NCI-H1092 (cell line): Measurements from ENCODE around the gene PRELID3B.
"Not testable (repeated sequence)": the region's sequence is repeated elsewhere in the genome, so short reads cannot be mapped to it uniquely, and the experiment has no call there.

Experiments used
- DNase-seq: peaks from one replicate; lab custom pipeline; 2025; lab: John Stamatoyannopoulos, UW

The PRELID3B gene

GRCh38 chr20:59025511-59025910, 17.1 kb downstream of the PRELID3B start:
- DNase-seq = no peak

GRCh38 chr20:59025086-59025485, 17.5 kb downstream of the PRELID3B start:
- no peak for DNase-seq

DNA sequence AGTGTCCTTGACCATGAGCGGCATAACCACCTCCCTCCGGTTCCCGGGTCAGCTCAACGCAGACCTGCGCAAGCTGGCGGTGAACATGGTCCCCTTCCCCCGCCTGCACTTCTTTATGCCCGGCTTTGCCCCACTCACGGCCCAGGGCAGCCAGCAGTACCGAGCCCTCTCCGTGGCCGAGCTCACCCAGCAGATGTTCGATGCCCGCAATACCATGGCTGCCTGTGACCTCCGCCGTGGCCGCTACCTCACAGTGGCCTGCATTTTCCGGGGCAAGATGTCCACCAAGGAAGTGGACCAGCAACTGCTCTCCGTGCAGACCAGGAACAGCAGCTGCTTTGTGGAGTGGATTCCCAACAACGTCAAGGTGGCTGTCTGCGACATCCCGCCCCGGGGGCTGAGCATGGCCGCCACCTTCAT, 18.5 kb downstream of the PRELID3B start:
- DNase-seq = no peak

- DNase-seq = no peak
These were observed 19.0 kb downstream of the PRELID3B start for GRCh38 chr20:59023616-59024015.

GRCh38 chr20:59022754-59023153, 19.8 kb downstream of the PRELID3B start:
- DNase-seq = no peak

DNA sequence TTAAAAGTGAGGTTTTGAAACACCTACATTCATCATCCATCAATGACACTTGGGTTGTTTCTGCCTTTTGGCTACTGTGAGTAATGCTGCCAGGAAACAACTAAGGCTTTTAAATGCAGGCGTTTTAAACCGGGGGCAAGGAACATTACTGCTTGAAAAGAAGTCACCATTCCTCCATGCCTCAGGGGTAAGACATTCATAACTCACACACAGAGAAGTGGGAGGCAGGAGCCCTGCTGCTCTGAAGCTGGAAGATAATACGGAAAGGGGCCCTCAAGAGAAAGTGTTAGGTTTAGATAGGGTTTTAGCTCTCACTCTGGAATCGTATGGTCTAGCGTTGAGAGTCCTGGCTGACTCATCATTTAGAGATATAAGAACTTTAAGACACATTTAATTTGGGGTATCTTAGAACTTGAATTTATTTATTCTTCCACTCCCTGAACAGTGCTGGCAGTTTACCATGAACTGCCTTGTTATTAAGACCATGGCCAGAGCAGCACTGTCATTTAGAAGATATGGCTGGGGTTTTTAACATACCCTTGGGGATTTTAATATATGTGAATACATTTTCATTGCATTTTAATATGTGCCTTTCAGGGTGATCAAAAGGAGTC, 21.5 kb downstream of the PRELID3B start:
- DNase-seq = no peak

- DNase-seq = no peak
These were observed 23.4 kb downstream of the PRELID3B start, which contains the start of gene TUBB1 for GRCh38 chr20:59019217-59019616. Gene TUBB1, plus strand, starts transcription at chr20:59019429. Its CDS starts 94 bp downstream, at chr20:59019523.

GRCh38 chr20:59018817-59019216, 23.8 kb downstream of the PRELID3B start:
- no peak for DNase-seq

GRCh38 chr20:59017493-59018231, 24.9 kb downstream of the PRELID3B start:
- DNase-seq = no peak

DNA sequence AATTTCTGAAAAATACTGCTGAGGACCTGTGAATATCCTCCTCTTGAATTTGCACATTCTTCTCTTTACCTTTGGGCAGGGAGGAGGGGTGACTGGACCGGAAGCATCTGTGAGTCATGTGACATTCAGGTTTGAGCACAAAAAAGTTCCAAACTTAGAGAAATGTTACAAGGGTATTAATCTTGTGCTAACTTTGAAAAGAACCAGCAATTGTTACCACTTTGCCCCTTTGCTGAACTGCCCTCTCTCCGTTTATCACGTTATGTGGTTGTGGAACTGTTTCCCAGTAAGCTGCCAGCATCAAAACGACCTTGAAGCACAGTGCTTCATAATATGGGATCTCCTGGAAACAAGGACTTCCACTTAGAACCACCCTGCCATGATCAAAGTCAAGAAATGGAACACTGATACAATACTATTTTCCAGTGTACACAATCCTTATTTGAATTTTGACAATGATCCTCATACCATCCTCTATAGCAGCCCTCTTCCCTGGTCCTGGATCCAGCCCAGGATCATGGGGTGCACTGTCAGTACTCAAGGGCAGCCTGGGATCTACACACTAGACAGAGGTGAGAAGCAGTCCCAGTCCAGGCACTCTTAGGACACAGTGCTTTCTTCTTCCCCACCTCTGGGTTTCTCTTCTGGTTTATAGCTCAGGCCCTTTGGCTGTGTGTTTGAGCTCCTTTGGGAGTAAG, 25.6 kb downstream of the PRELID3B start:
- DNase-seq = no peak

- no peak for DNase-seq
These were observed 26.5 kb downstream of the PRELID3B start for GRCh38 chr20:59015812-59016711.

DNA sequence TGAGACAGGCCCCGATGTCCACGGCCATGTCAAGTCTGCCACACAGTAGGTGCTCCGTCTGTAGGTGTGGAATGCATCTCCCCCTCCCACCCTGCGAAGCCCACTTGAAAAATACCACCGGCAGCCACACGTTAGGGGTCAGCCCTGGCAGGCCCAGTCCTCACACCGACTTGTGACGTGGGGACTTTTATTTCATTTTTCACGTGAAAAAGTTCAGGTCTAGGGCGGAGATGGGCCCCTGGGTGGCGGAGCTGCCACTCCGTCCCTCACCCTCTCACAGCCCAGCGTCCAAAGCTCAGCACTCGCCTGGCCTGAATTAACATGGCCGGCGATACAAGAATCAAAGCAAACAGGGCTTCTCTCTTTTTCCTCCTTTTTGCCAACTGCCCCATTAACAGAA, 27.2 kb downstream of the PRELID3B start:
- no peak for DNase-seq

GRCh38 chr20:59014680-59015389, 27.8 kb downstream of the PRELID3B start:
- DNase-seq = no peak

GRCh38 chr20:59013959-59014608, 28.5 kb downstream of the PRELID3B start:
- no peak for DNase-seq

DNA sequence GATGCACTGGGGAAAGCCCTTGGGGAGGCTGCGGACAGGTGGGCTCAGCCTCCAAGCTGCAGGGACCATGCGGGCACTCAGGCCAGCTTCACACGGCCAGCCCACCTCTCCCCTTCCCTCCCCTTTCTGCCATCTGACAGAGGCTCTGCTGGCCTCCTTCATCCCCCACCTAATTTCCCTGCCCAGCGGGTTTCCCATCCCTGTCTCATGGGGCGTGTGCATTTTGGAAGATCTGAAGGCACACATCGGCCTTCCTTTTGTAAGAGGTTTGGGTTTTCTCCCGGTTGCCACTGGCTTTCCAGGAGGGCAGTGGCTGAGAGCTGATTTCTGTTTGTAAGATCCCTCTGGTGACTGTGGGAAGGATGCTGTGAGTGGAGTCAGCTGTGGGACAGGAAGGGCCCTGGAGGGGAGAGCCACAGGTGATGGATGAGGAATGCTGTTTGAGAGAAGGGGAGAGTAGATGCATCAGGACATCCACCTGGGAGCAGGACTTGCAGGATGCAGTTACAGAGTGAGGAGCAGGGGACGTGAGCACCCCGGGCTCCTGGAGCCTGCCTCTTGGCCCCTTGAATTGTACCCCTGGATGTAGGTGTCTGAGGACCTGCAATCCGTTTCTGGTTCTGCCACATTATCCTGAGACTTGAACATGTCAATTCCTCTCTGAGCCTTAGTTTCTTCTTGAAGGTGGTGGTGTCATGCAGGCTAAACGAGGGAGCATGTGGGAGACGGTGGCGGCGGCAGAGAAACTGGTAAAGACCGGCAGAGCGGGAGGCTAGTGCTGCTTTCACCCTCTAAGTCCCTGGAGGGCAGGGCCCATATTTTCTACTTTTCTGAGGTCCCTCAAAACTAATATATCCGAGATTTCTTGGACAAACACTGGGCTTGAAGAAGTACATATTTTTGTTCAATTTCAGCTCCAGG, 29.3 kb downstream of the PRELID3B start:
- DNase-seq = no peak

GRCh38 chr20:59011874-59012157, 30.8 kb downstream of the PRELID3B start:
- not testable (repeated sequence) for DNase-seq

DNA sequence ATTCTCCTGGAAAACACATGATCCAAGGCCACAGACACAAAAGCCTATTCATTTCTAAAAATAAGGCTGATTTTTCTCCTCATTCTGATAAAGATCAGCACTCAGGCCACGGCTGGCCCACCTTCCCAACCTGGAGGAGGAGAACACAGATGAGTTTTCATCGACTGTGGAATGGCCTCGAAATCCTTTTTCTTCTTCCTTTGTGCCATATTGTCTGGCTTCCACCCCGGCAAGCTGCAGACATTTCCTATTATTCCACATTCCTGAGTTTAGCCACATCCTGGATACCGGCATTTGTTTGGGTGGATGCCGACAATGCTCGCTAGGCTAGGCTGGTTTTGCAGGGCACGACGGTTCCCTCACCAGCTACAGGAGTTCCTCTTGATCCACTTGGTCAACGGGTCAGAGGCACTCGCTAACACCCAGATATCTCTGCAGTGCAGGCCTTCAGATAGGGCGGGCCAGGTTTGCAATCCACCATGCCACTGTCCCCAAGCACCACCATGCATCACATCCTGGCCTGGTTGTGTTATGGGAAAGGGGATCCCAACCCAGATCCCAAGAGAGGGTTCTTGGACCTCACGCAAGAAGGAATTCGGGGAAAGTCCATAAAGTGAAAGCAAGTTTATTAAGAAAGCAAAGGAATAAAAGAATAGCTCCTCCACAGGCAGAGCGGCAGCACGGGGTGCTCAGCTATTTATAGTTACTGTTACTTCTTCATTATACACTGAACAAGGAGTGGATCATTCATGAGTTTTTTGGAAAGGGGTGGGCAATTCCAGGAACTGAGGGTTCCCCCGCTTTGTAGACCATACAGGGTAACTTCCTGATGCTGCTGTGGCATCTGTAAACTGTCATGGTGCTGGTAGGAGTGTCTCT, 31.4 kb downstream of the PRELID3B start:
- no peak for DNase-seq

- no peak for DNase-seq
These were observed 32.1 kb downstream of the PRELID3B start for GRCh38 chr20:59010321-59010994.
